HepG2 (cell line): ENCODE data around the gene OSBPL9. TPM values are rescaled to one million over a fixed set of nuclear protein-coding genes. Genes with fewer than 3 reads are reported as not detected.

Experiments
- ATAC-seq: fragments of 200-7000 bp; cut with Tn5 transposase; 3 replicates; pipeline ENCODE4 v1.9.1; 2020; ENCODE audit warnings: mild to moderate bottlenecking, moderate library complexity
- Bru-seq: library from RNA; stranded (reverse); fragments of 400-500 nt; gene quantifications from one replicate; lab custom pipeline; 2021; lab: Mats Ljungman, UMichigan
- BruChase-seq, 2 experiments: library from RNA; stranded (reverse); fragments of 400-500 nt; gene quantifications; one replicate each; lab custom pipeline; 2021; lab: Mats Ljungman, UMichigan
- BruUV-seq: library from RNA; stranded (reverse); fragments of 400-500 nt; replicated peaks from 2 replicates; lab custom pipeline; 2021; lab: Mats Ljungman, UMichigan
- CTCF ChIA-PET: fragments of 300-600 bp; formaldehyde crosslinking; extraction: SDS; loops from one replicate; lab custom pipeline; 2021; ENCODE audit warnings: low total read pairs, inconsistent platforms, low intra/inter-chr PET ratio; lab: Yijun Ruan, JAX
- POLR2A ChIA-PET: fragments of 350-600 bp; sonication (Branson Sonifier 250); formaldehyde crosslinking; loops from one replicate; lab custom pipeline; 2020; ENCODE audit warnings: antibody characterized with exemption, inconsistent platforms; lab: Yijun Ruan, JAX
- DNase-seq: peaks from one replicate; pipeline ENCODE4 v3.0.0-alpha.2; 2015; ENCODE audit warnings: low spot score
- FAIRE-seq: peaks from 3 replicates; lab custom pipeline; 2011; peaks lifted over from hg19 to GRCh38; lab: Jason Lieb, UNC
- H2AFZ ChIP-seq: one replicate; pipeline ENCODE4 v1.6.1; 2011; ENCODE audit warnings: low read length, inconsistent platforms
- H3K27ac ChIP-seq: fragments of 300-600 bp; 3 replicates; pipeline ENCODE4 v1.8.0; 2011; ENCODE audit warnings: mixed run types, mild to moderate bottlenecking, mixed read lengths, low read length, inconsistent platforms; ENCODE audit not compliant: insufficient read depth; ENCODE audit errors: extremely low read length
- H3K27me3 ChIP-seq, 2 experiments: fragments of 200-600 bp in 1 of 2; 2 replicates in 1 of 2; 3 replicates in 1 of 2; pipeline versions ENCODE4 v1.6.0 to v1.8.0; 2011; ENCODE audit warnings: low read length in 2 of 2, mild to moderate bottlenecking in 2 of 2, moderate library complexity in 2 of 2, inconsistent platforms in 1 of 2; ENCODE audit not compliant: insufficient read depth in 2 of 2, control insufficient read depth in 1 of 2
- H3K36me3 ChIP-seq, 2 experiments: fragments of 200-600 bp in 1 of 2; replicated peaks in 1 of 2; 2 replicates in 1 of 2; 3 replicates in 1 of 2; pipeline versions ENCODE4 v1.5.1 to v1.8.0; 2011; ENCODE audit warnings: low read length in 2 of 2, inconsistent platforms in 1 of 2; ENCODE audit not compliant: insufficient read depth in 2 of 2, control insufficient read depth in 1 of 2
- H3K4me1 ChIP-seq: 2 replicates; pipeline ENCODE4 v1.5.1; 2012; ENCODE audit warnings: low read length, inconsistent platforms; ENCODE audit not compliant: insufficient read depth
- H3K4me2 ChIP-seq: 2 replicates; pipeline ENCODE4 v1.6.0; 2011; ENCODE audit warnings: low read depth, low read length, inconsistent platforms
- H3K4me3 ChIP-seq, 3 experiments: fragments of 200-600 bp in 1 of 3; sonication (generic), shearing (Covaris generic) in 1 of 3; replicated peaks in 1 of 3; 2 replicates each; pipeline ENCODE4 v1.5.1; 2011 to 2016; ENCODE audit warnings: low read length in 3 of 3, inconsistent platforms in 2 of 3, low read depth in 2 of 3, mild to moderate bottlenecking in 2 of 3, control low read depth in 1 of 3, mixed read lengths in 1 of 3; ENCODE audit not compliant: insufficient read depth in 1 of 3
- H3K79me2 ChIP-seq: one replicate; pipeline ENCODE4 v1.6.1; 2011; ENCODE audit warnings: low read length, inconsistent platforms; ENCODE audit not compliant: insufficient read depth
- H3K9ac ChIP-seq: 2 replicates; pipeline ENCODE4 v1.6.0; 2011; ENCODE audit warnings: mild to moderate bottlenecking, low read depth, low read length, inconsistent platforms; ENCODE audit not compliant: insufficient read depth
- H3K9me3 ChIP-seq: 2 replicates; pipeline ENCODE4 v1.5.1; 2012; ENCODE audit warnings: mild to moderate bottlenecking, low read length
- H4K20me1 ChIP-seq: 2 replicates; pipeline ENCODE4 v1.6.0; 2011; ENCODE audit warnings: inconsistent platforms, mild to moderate bottlenecking, low read length, moderate library complexity; ENCODE audit not compliant: insufficient read depth
- E2F5 ChIP-seq: sonication (generic); formaldehyde crosslinking; conservative IDR thresholded peaks from 2 replicates; pipeline ENCODE4 v1.4.0; 2020; ENCODE audit warnings: missing genetic modification reagents
- ELF1 ChIP-seq: sonication (generic); formaldehyde crosslinking; IDR thresholded peaks from 2 replicates; pipeline ENCODE4 v1.4.0; 2020; ENCODE audit warnings: missing genetic modification reagents
- EZH2 ChIP-seq: conservative IDR thresholded peaks from 2 replicates; pipeline ENCODE4 v1.6.1; 2012; ENCODE audit warnings: mild to moderate bottlenecking, low read depth, low read length, moderate library complexity
- HBP1 ChIP-seq: IDR thresholded peaks from 2 replicates; pipeline ENCODE4 v1.6.1; 2016; ENCODE audit warnings: low read depth, control low read depth
- HOXA7 ChIP-seq: sonication (generic); formaldehyde crosslinking; IDR thresholded peaks from 2 replicates; pipeline ENCODE4 v1.8.1; 2022; ENCODE audit warnings: mild to moderate bottlenecking, missing genetic modification reagents, moderate library complexity
- KDM3A ChIP-seq: IDR thresholded peaks from 2 replicates; pipeline ENCODE4 v1.6.1; 2018; ENCODE audit warnings: low read depth, missing compliant biosample characterization
- KDM5A ChIP-seq: fragments of 200-600 bp; sonication (generic); IDR thresholded peaks from 2 replicates; pipeline ENCODE4 v1.7.0; 2018; ENCODE audit warnings: antibody characterized with exemption, mild to moderate bottlenecking, low read length, borderline replicate concordance
- MTA3 ChIP-seq: sonication (generic); formaldehyde crosslinking; IDR thresholded peaks from 2 replicates; pipeline ENCODE4 v1.4.0; 2020; ENCODE audit warnings: missing genetic modification reagents
- ZBTB21 ChIP-seq: sonication (generic); formaldehyde crosslinking; IDR thresholded peaks from 2 replicates; pipeline ENCODE4 v1.4.0; 2020; ENCODE audit warnings: missing genetic modification reagents
- ZNF207 ChIP-seq: fragments of 450-650 bp; IDR thresholded peaks from 2 replicates; pipeline ENCODE4 v1.6.1; 2016; ENCODE audit warnings: antibody characterized with exemption, borderline replicate concordance
- ZNF280B ChIP-seq: sonication (generic); formaldehyde crosslinking; IDR thresholded peaks from 2 replicates; pipeline ENCODE4 v1.5.0; 2020; ENCODE audit warnings: missing genetic modification reagents, mild to moderate bottlenecking, borderline replicate concordance
- ZNF543 ChIP-seq: sonication (generic); formaldehyde crosslinking; IDR thresholded peaks from 2 replicates; pipeline ENCODE4 v1.4.0; 2020; ENCODE audit warnings: mild to moderate bottlenecking, missing genetic modification reagents
- ZNF589 ChIP-seq: sonication (generic); formaldehyde crosslinking; conservative IDR thresholded peaks from 2 replicates; pipeline ENCODE4 v1.8.0; 2022; ENCODE audit warnings: mild to moderate bottlenecking, moderate library complexity, missing genetic modification reagents
- WGBS: methylation state at CpG from one replicate; pipeline ENCODE4 v1.1.6; 2017; ENCODE audit warnings: low lambda C conversion rate; 5-methylcytosine and 5-hydroxymethylcytosine counted together
- in situ Hi-C: cut with HindIII; loops from 2 replicates; pipeline ENCODE4 v1.10.0; 2017; ENCODE audit warnings: low pct_unique_long_range_greater_than_20kb; ENCODE audit not compliant: extremely low pct_ligation_motif_present
- intact Hi-C: fragments of 100-400 bp; cut with micrococcal nuclease; formaldehyde crosslinking; loops from one replicate; pipeline ENCODE4 v1.10.0; 2022; ENCODE audit not compliant: unreplicated experiment
- long read RNA-seq, 2 experiments: library from RNA in 1 of 2; library from polyadenylated mRNA in 1 of 2; stranded (forward) in 1 of 2; unstranded in 1 of 2; transcript quantifications; one replicate each; pipeline ENCODE4 v2.0.0, GENCODE V29; 2019 to 2022
- polyA minus RNA-seq, 3 experiments: library from RNA; depleted of rRNA, polyadenylated mRNA; stranded (reverse); fragments of >200 nt; gene quantifications; 2 replicates each; pipeline ENCODE4 v1.2.3, GENCODE V29; 2011; ENCODE audit warnings: low replicate concordance in 1 of 3
- polyA plus RNA-seq, 8 experiments: library from polyadenylated mRNA; depleted of rRNA in 3 of 8; stranded (reverse) in 7 of 8; unstranded in 1 of 8; fragments of >200 nt; fragmentation: Illumina TruSeq in 4 of 8; extraction: Trizol in 4 of 8; gene quantifications; 2 replicates each; pipeline versions ENCODE4 v1.2.1 to v1.2.3, GENCODE V29; 2011 to 2016; ENCODE audit warnings: low read depth in 4 of 8, missing spikeins in 1 of 8, mixed read lengths in 1 of 8; ENCODE audit not compliant: insufficient read depth in 1 of 8
- total RNA-seq, 5 experiments: library from RNA; depleted of rRNA; stranded (reverse); fragments of >200 nt; fragmentation: Illumina TruSeq; extraction: Trizol; gene quantifications; 2 replicates each; pipeline ENCODE4 v1.2.3, GENCODE V29; 2016; ENCODE audit warnings: low read depth in 1 of 5

Gene OSBPL9
- total RNA-seq (2016; rRNA removed; fragmentation: Illumina TruSeq; extraction: Trizol) (142 and 198 TPM in 2 replicates), polyA plus RNA-seq (2011; rRNA removed) (83.6 and 90.3 TPM in 2 replicates), polyA minus RNA-seq (2011; rRNA and poly(A)+ RNA removed; ENCODE audit: low replicate concordance) (188 and 207 TPM in 2 replicates), Bru-seq, nascent RNA (percentile 84 among the genes with signal in this experiment), BruChase-seq, experiment 1, labeled RNA remaining after a 6-hour chase (percentile 74 among the genes with signal in this experiment), BruChase-seq, experiment 2, labeled RNA remaining after a 2-hour chase (percentile 73 among the genes with signal in this experiment)
- total RNA-seq (2016; cell fraction: cytosol; rRNA removed; fragmentation: Illumina TruSeq; extraction: Trizol; ENCODE audit: low read depth): 83.0 and 90.3 TPM in 2 replicates
- total RNA-seq (2016; cell fraction: insoluble cytoplasmic fraction; rRNA removed; fragmentation: Illumina TruSeq; extraction: Trizol): 140 and 189 TPM in 2 replicates
- 195 and 199 TPM in 2 replicates for total RNA-seq (2016; cell fraction: membrane; rRNA removed; fragmentation: Illumina TruSeq; extraction: Trizol)
- total RNA-seq (2016; cell fraction: nucleus; rRNA removed; fragmentation: Illumina TruSeq; extraction: Trizol): 96.3 and 107 TPM in 2 replicates
- polyA plus RNA-seq (2011; cell fraction: cytosol; rRNA removed): 52.4 and 69.4 TPM in 2 replicates
- 49.8 and 58.7 TPM in 2 replicates for polyA plus RNA-seq (2011; cell fraction: nucleus; rRNA removed)
- polyA plus RNA-seq (2012): 57.7 and 63.5 TPM in 2 replicates
- 46.8 and 71.1 TPM in 2 replicates for polyA plus RNA-seq (2016; cell fraction: cytosol; fragmentation: Illumina TruSeq; extraction: Trizol; ENCODE audit: low read depth)
- 168 and 174 TPM in 2 replicates for polyA plus RNA-seq (2016; cell fraction: insoluble cytoplasmic fraction; fragmentation: Illumina TruSeq; extraction: Trizol; ENCODE audit: low read depth)
- polyA plus RNA-seq (2016; cell fraction: membrane; fragmentation: Illumina TruSeq; extraction: Trizol; ENCODE audit: low read depth): 130 and 144 TPM in 2 replicates
- polyA plus RNA-seq (2016; cell fraction: nucleus; fragmentation: Illumina TruSeq; extraction: Trizol; ENCODE audit: insufficient read depth, low read depth): 90.8 and 95.0 TPM in 2 replicates
- 68.2 and 76.9 TPM in 2 replicates for polyA minus RNA-seq (2011; cell fraction: cytosol; rRNA and poly(A)+ RNA removed)
- polyA minus RNA-seq (2011; cell fraction: nucleus; rRNA and poly(A)+ RNA removed): 202 and 205 TPM in 2 replicates
- long read RNA-seq, experiment 1, transcript OSBPL9-201 (20 exons, 2,721 nt): minor isoform, 7 of 108 reads
- long read RNA-seq, experiment 1, transcript OSBPL9-207 (20 exons, 2,755 nt): minor isoform, 12 of 108 reads
- long read RNA-seq, experiment 1, transcript OSBPL9-222 (21 exons, 2,210 nt): major isoform, 18 of 108 reads
- long read RNA-seq, experiment 1, transcript OSBPL9-203 (24 exons, 2,893 nt): minor isoform, 9 of 108 reads
- long read RNA-seq, experiment 1, partial matches to known transcripts: 22 of 108 reads
- long read RNA-seq, experiment 1, other reads (novel, unspliced or antisense): 37 of 108 reads
- long read RNA-seq, experiment 2, partial matches to known transcripts: 38 of 157 reads
- long read RNA-seq, experiment 2, other reads (novel, unspliced or antisense): 119 of 157 reads

- Histone ChIP-seq H3K27me3 (no peaks in the 10 kb centered on the region; a peak in 1 of 5 replicates), H3K79me2 (peaks cover 40% of the 10 kb centered on the region), H3K9me3 (no peaks in the 10 kb centered on the region), H2AFZ (peak within 1 kb of the TSS; percentile 72), H3K4me2 (peak within 1 kb of the TSS; percentile 84), H3K4me3 (peak within 1 kb of the TSS; percentile 99 to 100 (median 99)), H3K4me1 (peaks cover 63% of the 10 kb centered on the region), H4K20me1 (no peaks in the 10 kb centered on the region), H3K9ac (peak within 1 kb of the TSS; percentile 88), H3K27ac (peak within 1 kb of the TSS; percentile 87), H3K36me3 (no peaks in the 10 kb centered on the region)
- BruUV-seq: TSS peak; percentile 66
- ChIA-PET POLR2A (interaction anchor here (0.5 to 1.6 kb wide), 8 partner anchors 10 to 367 kb away, joined by 3 to 8 read pairs (median 4); partner anchors contain the start of gene EPS15), CTCF (no interaction called here)
- intact Hi-C loops (no loop called here), in situ Hi-C loops (no loop called here)
- DNase-seq (peak; percentile 83), ATAC-seq (peak; percentile 89), FAIRE-seq (no peak)
- WGBS: under 1% methylated on average over 29 of the region's 45 CpGs
- TF ChIP-seq ZNF280B (CRISPR knock-in tag) (no peak), EZH2 (no peak), KDM3A (CRISPR knock-in tag) (no peak), E2F5 (no peak), MTA3 (no peak), ZNF543 (CRISPR knock-in tag) (no peak), ELF1 (no peak), ZNF589 (CRISPR knock-in tag) (peak; percentile 46; the same call in 1 of the 2 replicates), HBP1 (CRISPR knock-in tag) (0 out of 2 replicates have a peak, but pooled peaks have one; percentile 39), KDM5A (peak; percentile 96), ZBTB21 (CRISPR knock-in tag) (peak; percentile 56; the same call in 1 of the 2 replicates), ZNF207 (no peak), HOXA7 (CRISPR knock-in tag) (0 out of 2 replicates have a peak, but pooled peaks have one; percentile 56)
These were observed at the start of gene OSBPL9 for GRCh38 chr1:51616903-51617708. Gene OSBPL9, plus strand, starts transcription at chr1:51617092. Its CDS starts 19 bp downstream, at chr1:51617111.
